GM12864 (cell line): ENCODE results near the gene SEMA4D.

Source experiments
- DNase-seq: peaks from one replicate; pipeline ENCODE4 v3.0.0-alpha.2; 2011; ENCODE audit warnings: low read depth
- H3K4me3 ChIP-seq: 2 replicates; pipeline ENCODE4 v1.5.1; 2011; ENCODE audit warnings: mild to moderate bottlenecking, low read depth, low read length, control low read depth
- TF ChIP-seq, protein P1 (sequence below): IDR thresholded peaks from 2 replicates; pipeline ENCODE4 v1.5.1; 2011; ENCODE audit warnings: low read depth, mild to moderate bottlenecking, moderate library complexity, low read length, control low read depth, inconsistent platforms; ENCODE audit errors: missing control alignments

SEMA4D gene

GRCh38 chr9:89478821-89479668 lies 18.9 kb downstream of the SEMA4D start:
- TF ChIP-seq, protein P1, sequence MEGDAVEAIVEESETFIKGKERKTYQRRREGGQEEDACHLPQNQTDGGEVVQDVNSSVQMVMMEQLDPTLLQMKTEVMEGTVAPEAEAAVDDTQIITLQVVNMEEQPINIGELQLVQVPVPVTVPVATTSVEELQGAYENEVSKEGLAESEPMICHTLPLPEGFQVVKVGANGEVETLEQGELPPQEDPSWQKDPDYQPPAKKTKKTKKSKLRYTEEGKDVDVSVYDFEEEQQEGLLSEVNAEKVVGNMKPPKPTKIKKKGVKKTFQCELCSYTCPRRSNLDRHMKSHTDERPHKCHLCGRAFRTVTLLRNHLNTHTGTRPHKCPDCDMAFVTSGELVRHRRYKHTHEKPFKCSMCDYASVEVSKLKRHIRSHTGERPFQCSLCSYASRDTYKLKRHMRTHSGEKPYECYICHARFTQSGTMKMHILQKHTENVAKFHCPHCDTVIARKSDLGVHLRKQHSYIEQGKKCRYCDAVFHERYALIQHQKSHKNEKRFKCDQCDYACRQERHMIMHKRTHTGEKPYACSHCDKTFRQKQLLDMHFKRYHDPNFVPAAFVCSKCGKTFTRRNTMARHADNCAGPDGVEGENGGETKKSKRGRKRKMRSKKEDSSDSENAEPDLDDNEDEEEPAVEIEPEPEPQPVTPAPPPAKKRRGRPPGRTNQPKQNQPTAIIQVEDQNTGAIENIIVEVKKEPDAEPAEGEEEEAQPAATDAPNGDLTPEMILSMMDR: no peak
- DNase-seq: no peak
- no peak overlapping the region for H3K4me3 ChIP-seq

- TF ChIP-seq, protein P1: no peak
- no peak for DNase-seq
- H3K4me3 ChIP-seq: no peak overlapping the region
Observed at GRCh38 chr9:89477811-89478630, 19.9 kb downstream of the SEMA4D start.

GRCh38 chr9:89477384-89477783 lies 20.5 kb downstream of the SEMA4D start:
- DNase-seq: no peak
- TF ChIP-seq, protein P1: no peak
- no peak overlapping the region for H3K4me3 ChIP-seq

DNA sequence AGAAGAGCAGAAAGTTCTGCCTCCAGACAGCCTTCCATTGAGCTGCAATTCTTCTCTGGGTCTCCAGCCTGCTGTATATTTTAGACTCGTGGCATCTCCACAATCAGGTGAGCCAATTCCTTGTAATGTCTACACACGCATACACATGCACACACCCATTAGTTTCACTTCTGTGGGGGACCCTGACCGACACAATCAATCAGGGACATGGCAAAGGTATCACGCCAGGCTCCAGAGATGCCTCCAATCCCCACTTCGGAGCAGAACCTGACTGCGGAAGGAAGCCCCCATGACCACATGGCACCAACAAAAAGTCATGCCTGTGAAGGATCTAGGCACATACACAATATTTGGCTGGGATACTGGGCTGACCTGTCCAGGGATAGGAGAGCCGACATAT lies 21.4 kb downstream of the SEMA4D start:
- DNase-seq: no peak
- H3K4me3 ChIP-seq: no peak overlapping the region
- TF ChIP-seq, protein P1: no peak

- TF ChIP-seq, protein P1: no peak
- DNase-seq: no peak
- no peak overlapping the region for H3K4me3 ChIP-seq
Observed at GRCh38 chr9:89475891-89476440, 21.9 kb downstream of the SEMA4D start.

- DNase-seq: no peak
- no peak overlapping the region for H3K4me3 ChIP-seq
- TF ChIP-seq, protein P1: no peak
Observed at GRCh38 chr9:89474939-89475338, 23.0 kb downstream of the SEMA4D start.
